ENCODE results near the gene ZNF569.

GRCh38 chr19:37452500-37453245 is 14.6 kb downstream of the ZNF569 start:
- TF ChIP-seq, protein P1, sequence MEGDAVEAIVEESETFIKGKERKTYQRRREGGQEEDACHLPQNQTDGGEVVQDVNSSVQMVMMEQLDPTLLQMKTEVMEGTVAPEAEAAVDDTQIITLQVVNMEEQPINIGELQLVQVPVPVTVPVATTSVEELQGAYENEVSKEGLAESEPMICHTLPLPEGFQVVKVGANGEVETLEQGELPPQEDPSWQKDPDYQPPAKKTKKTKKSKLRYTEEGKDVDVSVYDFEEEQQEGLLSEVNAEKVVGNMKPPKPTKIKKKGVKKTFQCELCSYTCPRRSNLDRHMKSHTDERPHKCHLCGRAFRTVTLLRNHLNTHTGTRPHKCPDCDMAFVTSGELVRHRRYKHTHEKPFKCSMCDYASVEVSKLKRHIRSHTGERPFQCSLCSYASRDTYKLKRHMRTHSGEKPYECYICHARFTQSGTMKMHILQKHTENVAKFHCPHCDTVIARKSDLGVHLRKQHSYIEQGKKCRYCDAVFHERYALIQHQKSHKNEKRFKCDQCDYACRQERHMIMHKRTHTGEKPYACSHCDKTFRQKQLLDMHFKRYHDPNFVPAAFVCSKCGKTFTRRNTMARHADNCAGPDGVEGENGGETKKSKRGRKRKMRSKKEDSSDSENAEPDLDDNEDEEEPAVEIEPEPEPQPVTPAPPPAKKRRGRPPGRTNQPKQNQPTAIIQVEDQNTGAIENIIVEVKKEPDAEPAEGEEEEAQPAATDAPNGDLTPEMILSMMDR (conservative IDR thresholded peaks at IDR 0.05; ENCODE audit: low read length): no peak
- no peak for TF ChIP-seq EZH2phosphoT487 (IDR thresholded peaks at IDR 0.05; ENCODE audit: borderline replicate concordance)
